Neural cell (in vitro differentiated cells): ENCODE data around the gene ZPLD1. TPM values are rescaled to one million over a fixed set of nuclear protein-coding genes. Genes with fewer than 3 reads are reported as not detected.

Source experiments
- H2AFZ ChIP-seq: fragments of 200-600, 300-800 bp; sonication (generic), shearing (Covaris generic); 2 replicates; pipeline ENCODE4 v1.6.0; 2014; ENCODE audit warnings: low read depth, mild to moderate bottlenecking, antibody characterized with exemption, low read length, moderate library complexity
- H3F3A ChIP-seq: fragments of 200-600 bp; shearing (Covaris generic); 2 replicates; pipeline ENCODE4 v1.6.1; 2016; ENCODE audit warnings: mild to moderate bottlenecking, moderate library complexity, mixed read lengths, antibody characterized with exemption, low read length; ENCODE audit not compliant: insufficient read depth, poor library complexity, severe bottlenecking
- H3K27ac ChIP-seq: fragments of 200-600, 300-800 bp; sonication (generic), shearing (Covaris generic); 2 replicates; pipeline ENCODE4 v1.5.1; 2014; ENCODE audit warnings: mild to moderate bottlenecking, low read length, moderate library complexity
- H3K27me3 ChIP-seq: fragments of 300-800, 200-600 bp; sonication (generic), shearing (Covaris generic); 2 replicates; pipeline ENCODE4 v1.6.0; 2014; ENCODE audit warnings: mild to moderate bottlenecking, low read depth, low read length, moderate library complexity; ENCODE audit not compliant: insufficient read depth
- H3K36me3 ChIP-seq: fragments of 300-800, 200-600 bp; sonication (generic), shearing (Covaris generic); 2 replicates; pipeline ENCODE4 v1.5.1; 2014; ENCODE audit warnings: mild to moderate bottlenecking, antibody characterized with exemption, low read length, moderate library complexity; ENCODE audit not compliant: insufficient read depth
- H3K4me2 ChIP-seq: fragments of 300-800, 200-600 bp; sonication (generic), shearing (Covaris generic); 2 replicates; pipeline ENCODE4 v1.6.0; 2014; ENCODE audit warnings: mild to moderate bottlenecking, low read length
- H3K4me3 ChIP-seq: fragments of 300-800, 200-600 bp; sonication (generic), shearing (Covaris generic); 2 replicates; pipeline ENCODE4 v1.5.1; 2014; ENCODE audit warnings: mild to moderate bottlenecking, low read length, moderate library complexity
- H3K79me2 ChIP-seq: fragments of 200-600 bp; shearing (Covaris generic); replicated peaks from 2 replicates; pipeline ENCODE4 v1.6.0; 2014; ENCODE audit warnings: mild to moderate bottlenecking, low read length, moderate library complexity; ENCODE audit not compliant: insufficient read depth
- H3K9ac ChIP-seq: fragments of 300-800, 200-600 bp; sonication (generic), shearing (Covaris generic); 2 replicates; pipeline ENCODE4 v1.6.1; 2016; ENCODE audit warnings: mild to moderate bottlenecking, low read length, mixed read lengths
- H3K9me2 ChIP-seq: fragments of 200-600 bp; shearing (Covaris generic); 2 replicates; pipeline ENCODE4 v1.6.1; 2016; ENCODE audit warnings: mild to moderate bottlenecking, low read length, mixed read lengths; ENCODE audit not compliant: insufficient read depth
- H3K9me3 ChIP-seq: fragments of 200-600, 300-800 bp; sonication (generic), shearing (Covaris generic); 2 replicates; pipeline ENCODE4 v1.6.1; 2016; ENCODE audit warnings: mild to moderate bottlenecking, mixed run types, low read length, moderate library complexity, mixed read lengths
- H4K20me1 ChIP-seq: fragments of 200-600 bp; shearing (Covaris generic); 2 replicates; pipeline ENCODE4 v1.6.1; 2016; ENCODE audit warnings: mild to moderate bottlenecking, mixed run types; ENCODE audit not compliant: insufficient read depth
- CTCF ChIP-seq: fragments of 450-650 bp; IDR thresholded peaks from 2 replicates; pipeline ENCODE4 v1.5.1; 2014; ENCODE audit warnings: antibody characterized with exemption, mild to moderate bottlenecking, moderate library complexity; ENCODE audit not compliant: poor library complexity, severe bottlenecking
- EP300 ChIP-seq: fragments of 450-650 bp; conservative IDR thresholded peaks from 2 replicates; pipeline ENCODE4 v1.6.1; 2014; ENCODE audit warnings: antibody characterized with exemption, mild to moderate bottlenecking, moderate library complexity; ENCODE audit not compliant: poor library complexity, severe bottlenecking
- EZH2 ChIP-seq: fragments of 200-600, 300-800 bp; shearing (Covaris generic), sonication (generic); IDR thresholded peaks from 2 replicates; pipeline ENCODE4 v1.6.1; 2014; ENCODE audit warnings: antibody characterized with exemption, low read length, borderline replicate concordance, mild to moderate bottlenecking; ENCODE audit not compliant: insufficient read depth, poor library complexity, severe bottlenecking
- MXI1 ChIP-seq: fragments of 450-650 bp; conservative IDR thresholded peaks from 2 replicates; pipeline ENCODE4 v1.6.1; 2014; ENCODE audit warnings: antibody characterized with exemption, mild to moderate bottlenecking; ENCODE audit not compliant: poor library complexity, severe bottlenecking
- POLR2AphosphoS5 ChIP-seq: IDR thresholded peaks from 2 replicates; pipeline ENCODE4 v1.6.1; 2012
- RAD21 ChIP-seq: fragments of 450-650 bp; conservative IDR thresholded peaks from 2 replicates; pipeline ENCODE4 v1.6.1; 2014; ENCODE audit warnings: antibody characterized with exemption, mild to moderate bottlenecking, moderate library complexity
- REST ChIP-seq: IDR thresholded peaks from 2 replicates; pipeline ENCODE4 v1.6.1; 2012; ENCODE audit warnings: borderline replicate concordance
- SMC3 ChIP-seq: fragments of 450-650 bp; conservative IDR thresholded peaks from 2 replicates; pipeline ENCODE4 v1.6.1; 2014; ENCODE audit warnings: antibody characterized with exemption, mild to moderate bottlenecking, moderate library complexity; ENCODE audit not compliant: poor library complexity
- TAF1 ChIP-seq: IDR thresholded peaks from 2 replicates; pipeline ENCODE4 v1.6.1; 2012; ENCODE audit warnings: low read depth
- polyA plus RNA-seq: library from polyadenylated mRNA; depleted of rRNA; stranded (reverse); fragments of >200 nt; gene quantifications from 2 replicates; pipeline ENCODE4 v1.2.3, GENCODE V29; 2014

ZPLD1 gene
- polyA plus RNA-seq, 1 donor from 2014 or later, result not detected

- Histone ChIP-seq H4K20me1 (no peaks in the 10 kb centered on the region), H2AFZ (no peak overlapping the region), H3K4me2 (no peak overlapping the region), H3K79me2 (no peaks in the 10 kb centered on the region), H3K9ac (no peak overlapping the region), H3K27me3 (no peaks in the 10 kb centered on the region), H3K27ac (no peak overlapping the region), H3K9me3 (no peaks in the 10 kb centered on the region), H3K4me3 (no peak overlapping the region), H3K36me3 (no peaks in the 10 kb centered on the region), H3K9me2 (no peaks in the 10 kb centered on the region), H3F3A (no peaks in the 10 kb centered on the region)
- TF ChIP-seq RAD21 (no peak), POLR2AphosphoS5 (no peak), REST (no peak), CTCF (no peak), EZH2 (no peak), TAF1 (no peak), MXI1 (no peak), SMC3 (no peak), EP300 (no peak)
Measured at GRCh38 chr3:102473648-102474047, 38.8 kb downstream of the ZPLD1 start.

GRCh38 chr3:102474207-102474606 lies 39.4 kb downstream of the ZPLD1 start:
- TF ChIP-seq TAF1 (no peak), EZH2 (no peak), EP300 (no peak), RAD21 (no peak), SMC3 (no peak), POLR2AphosphoS5 (no peak), MXI1 (no peak), REST (no peak), CTCF (no peak)
- H3K9ac ChIP-seq, result no peak overlapping the region

More at GRCh38 chr3:102474207-102474606, 39.4 kb downstream of the ZPLD1 start:
- Histone ChIP-seq H3K27me3 (no peaks in the 10 kb centered on the region), H3K36me3 (no peaks in the 10 kb centered on the region), H3F3A (no peaks in the 10 kb centered on the region), H3K4me3 (no peak overlapping the region), H3K27ac (no peak overlapping the region), H4K20me1 (no peaks in the 10 kb centered on the region), H3K9me2 (no peaks in the 10 kb centered on the region), H2AFZ (no peak overlapping the region), H3K79me2 (no peaks in the 10 kb centered on the region), H3K9me3 (no peaks in the 10 kb centered on the region), H3K4me2 (no peak overlapping the region)
